Measurements from ENCODE around the gene RBM17.

GRCh38 chr10:6044751-6045313 is 44.0 kb upstream of the RBM17 start:
- TF ChIP-seq POLR2A (IDR thresholded peaks at IDR 0.05) (no peak), CTCF (IDR thresholded peaks at IDR 0.05) (no peak), EP300 (IDR thresholded peaks at IDR 0.05) (no peak)
